CD4-positive, CD25-positive, alpha-beta regulatory T cell (primary cell): ENCODE data around the gene CEBPB. TPM values are rescaled to one million over a fixed set of nuclear protein-coding genes. Genes with fewer than 3 reads are reported as not detected.
A peak's percentile ranks its signal among the peaks of the same experiment; 100 is the strongest.

Source experiments
- ATAC-seq, 2 donors: fragments of 150-1000 bp; cut with Tn5 transposase; one replicate each; pipeline ENCODE4 v1.10.0; 2021; ENCODE audit warnings: low read depth in 2 of 2, moderate number of reproducible peaks in 2 of 2, moderate library complexity in 1 of 2
- DNase-seq, 3 donors: peaks; one replicate each; pipeline versions ENCODE4 v3.0.0 to v3.0.0-alpha.2; 2012 to 2022; ENCODE audit warnings: mixed read lengths in 1 of 3
- H3K27ac ChIP-seq: one replicate; pipeline ENCODE4 v1.7.0; 2013; ENCODE audit warnings: mild to moderate bottlenecking, low read length; ENCODE audit not compliant: insufficient read depth, poor library complexity, severe bottlenecking
- H3K27me3 ChIP-seq: one replicate; pipeline ENCODE4 v1.7.0; 2013; ENCODE audit warnings: low read length; ENCODE audit not compliant: control insufficient read depth, insufficient read depth
- H3K36me3 ChIP-seq: one replicate; pipeline ENCODE4 v1.7.0; 2013; ENCODE audit warnings: mild to moderate bottlenecking, low read length, moderate library complexity; ENCODE audit not compliant: control insufficient read depth, insufficient read depth
- H3K4me1 ChIP-seq: 2 replicates; pipeline ENCODE4 v1.7.0; 2013; ENCODE audit warnings: mild to moderate bottlenecking, low read length; ENCODE audit not compliant: insufficient read depth, control insufficient read depth, poor library complexity, severe bottlenecking
- H3K4me3 ChIP-seq: one replicate; pipeline ENCODE4 v1.7.0; 2013; ENCODE audit warnings: low read depth, mild to moderate bottlenecking, low read length, moderate library complexity
- H3K9me3 ChIP-seq, 2 experiments: 1 replicate in 1 of 2; 2 replicates in 1 of 2; pipeline ENCODE4 v1.7.0; 2013; ENCODE audit warnings: low read length in 2 of 2, mild to moderate bottlenecking in 1 of 2, moderate library complexity in 1 of 2; ENCODE audit not compliant: control insufficient read depth in 2 of 2
- H3K27ac Mint-ChIP-seq, 3 donors: one replicate each; pipeline ENCODE4 v1.8.0; 2020 to 2022; ENCODE audit warnings: mild to moderate bottlenecking in 3 of 3, mixed read lengths in 3 of 3, moderate library complexity in 2 of 3
- H3K27me3 Mint-ChIP-seq: one replicate; pipeline ENCODE4 v1.8.0; 2022; ENCODE audit warnings: mild to moderate bottlenecking, mixed read lengths
- H3K36me3 Mint-ChIP-seq: one replicate; pipeline ENCODE4 v1.8.0; 2020; ENCODE audit warnings: mixed read lengths
- H3K4me1 Mint-ChIP-seq, 4 donors: one replicate each; pipeline ENCODE4 v1.8.0; 2020 to 2022; ENCODE audit warnings: mixed read lengths in 4 of 4, mild to moderate bottlenecking in 1 of 4
- H3K4me3 Mint-ChIP-seq, 4 donors: one replicate each; pipeline ENCODE4 v1.8.0; 2020 to 2022; ENCODE audit warnings: mild to moderate bottlenecking in 4 of 4, mixed read lengths in 4 of 4, moderate library complexity in 3 of 4
- H3K9me3 Mint-ChIP-seq, 7 donors: one replicate each; pipeline ENCODE4 v1.8.0; 2020 to 2022; ENCODE audit warnings: mixed read lengths in 7 of 7, mild to moderate bottlenecking in 3 of 7, moderate library complexity in 2 of 7
- polyA plus RNA-seq, 4 donors: library from polyadenylated mRNA; unstranded; fragments of 300-500 nt; fragmentation: Illumina TruSeq; gene quantifications; one replicate each; pipeline ENCODE4 v1.2.3, GENCODE V29; 2021
- total RNA-seq: library from RNA; stranded (reverse); gene quantifications from one replicate; pipeline ENCODE4 v1.2.3, GENCODE V29; 2022

CEBPB gene
- total and polyA plus RNA-seq, 5 donors from 2014 or later, result 12.3 to 17.3 (median 12.7) TPM

DNA sequence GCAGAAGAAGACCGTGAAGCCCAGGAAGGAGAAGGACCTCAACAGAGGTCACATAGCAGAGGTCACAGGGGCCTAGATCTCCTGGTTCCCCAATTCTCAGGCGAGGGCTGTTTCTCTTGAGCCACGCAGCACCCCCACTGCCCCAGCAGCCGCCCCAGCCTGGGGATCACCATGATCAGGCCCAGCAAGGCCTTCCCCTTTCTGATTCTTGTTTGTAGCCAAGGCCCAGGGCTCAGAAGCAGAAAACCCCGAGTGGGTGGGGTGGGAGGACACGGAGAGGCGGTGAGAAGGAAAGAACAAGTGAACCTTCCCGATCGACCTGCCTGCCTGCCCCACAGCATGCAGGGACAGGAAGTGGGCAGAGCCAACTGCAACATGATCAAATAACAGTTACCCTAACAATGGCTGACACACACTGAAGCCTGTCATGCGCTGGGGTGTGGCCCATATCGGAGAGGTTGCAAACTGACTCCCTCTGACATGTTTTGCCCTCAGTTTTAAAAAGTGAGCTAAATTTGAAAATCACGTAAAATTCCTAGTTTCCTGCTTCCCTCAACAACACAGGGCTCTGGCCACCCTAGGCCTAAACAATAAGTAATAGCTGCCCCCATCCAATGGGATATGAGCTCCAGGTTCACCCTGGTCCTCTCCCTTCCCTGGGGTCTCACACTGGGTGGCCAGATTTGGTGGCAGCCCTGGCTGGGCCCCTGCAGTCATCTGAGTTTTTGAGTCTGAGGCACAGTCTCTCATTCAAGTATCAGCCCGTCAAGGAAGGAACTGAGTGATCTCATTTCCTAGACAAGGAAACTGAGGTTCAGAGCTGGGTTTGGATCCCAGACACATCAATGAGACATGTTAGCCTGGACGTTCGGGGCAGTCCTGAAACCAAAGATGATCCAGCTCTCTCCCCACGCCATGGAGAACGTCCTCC is 43.6 kb upstream of the CEBPB start:
- Mint-ChIP-seq H3K4me3 (peak overlapping the region; percentile 87 to 89 (median 88)), H3K27me3 (no peaks in the 10 kb centered on the region), H3K4me1 (peaks cover 6 to 72% (median 49%) of the 10 kb centered on the region in 4 donors), H3K9me3 (no peaks in the 10 kb centered on the region), H3K27ac (peak overlapping the region; percentile 98 to 99 (median 98)), H3K36me3 (peaks cover 17% of the 10 kb centered on the region)
- ATAC-seq, result peak; percentile 100
- H3K27me3 ChIP-seq, result no peaks in the 10 kb centered on the region
- DNase-seq, result peak; percentile 63 to 94 (median 85)
- H3K4me1 ChIP-seq, result peaks cover 56% of the 10 kb centered on the region
- no peaks in the 10 kb centered on the region for H3K9me3 ChIP-seq
- peak overlapping the region; percentile 92 for H3K27ac ChIP-seq
- H3K36me3 ChIP-seq, result peaks cover 19% of the 10 kb centered on the region
- H3K4me3 ChIP-seq, result peak overlapping the region; percentile 66

- peaks cover 79% of the 10 kb centered on the region for H3K4me1 ChIP-seq
- Mint-ChIP-seq H3K9me3 (no peaks in the 10 kb centered on the region), H3K27me3 (no peaks in the 10 kb centered on the region)
Observed at GRCh38 chr20:50149481-50150254, 41.0 kb upstream of the CEBPB start.

DNA sequence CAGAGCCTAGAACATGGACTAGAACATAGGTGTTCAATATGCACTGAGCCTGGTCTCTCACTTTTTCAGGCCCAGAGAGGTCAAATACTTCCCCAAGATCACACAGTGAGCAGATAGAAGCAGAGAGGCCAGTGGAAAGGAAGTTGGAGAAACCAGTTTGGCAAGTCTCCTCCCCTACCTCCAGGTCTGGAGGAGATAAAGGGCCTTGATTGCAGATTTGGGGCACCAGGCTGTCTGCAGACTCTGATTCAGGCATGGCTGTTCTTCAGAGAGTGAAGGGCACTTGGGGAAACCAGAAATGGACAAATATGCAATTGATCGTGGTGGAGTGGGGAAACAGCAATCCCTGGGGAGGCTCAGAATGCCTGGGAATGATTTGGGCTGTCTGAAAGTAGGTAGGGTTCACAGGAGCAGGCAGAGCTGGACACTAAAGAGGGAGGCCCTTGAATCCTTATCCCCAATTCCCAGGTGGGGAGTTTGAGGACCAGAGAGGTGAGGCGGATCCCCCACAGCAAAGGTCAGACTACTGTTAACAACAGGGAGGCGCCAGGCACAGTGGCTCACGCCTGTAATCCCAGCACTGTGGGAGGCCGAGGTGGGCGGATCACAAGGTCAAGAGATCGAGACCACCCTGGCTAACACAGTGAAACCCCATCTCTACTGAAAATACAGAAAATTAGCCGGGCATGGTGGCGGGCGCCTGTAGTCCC is 39.4 kb upstream of the CEBPB start:
- H3K4me1 ChIP-seq, result peaks cover 73% of the 10 kb centered on the region
- H3K9me3 ChIP-seq, result no peaks in the 10 kb centered on the region
- H3K27ac ChIP-seq, result peak overlapping the region; percentile 18
- H3K4me3 ChIP-seq, result no peak overlapping the region
- DNase-seq (no peak), ATAC-seq (no peak)
- H3K27ac Mint-ChIP-seq, result peak overlapping the region; percentile 89 to 97 (median 89)
- H3K36me3 ChIP-seq, result peaks cover 7% of the 10 kb centered on the region
- H3K4me3 Mint-ChIP-seq, result peak overlapping the region; percentile 89 to 96 (median 92)
- peaks cover 11 to 72% (median 58%) of the 10 kb centered on the region in 4 donors for H3K4me1 Mint-ChIP-seq
- no peaks in the 10 kb centered on the region for H3K27me3 ChIP-seq
- H3K27me3 Mint-ChIP-seq, result no peaks in the 10 kb centered on the region
- peaks cover 8% of the 10 kb centered on the region for H3K36me3 Mint-ChIP-seq
- no peaks in the 10 kb centered on the region for H3K9me3 Mint-ChIP-seq

More at GRCh38 chr20:50149481-50150254, 41.0 kb upstream of the CEBPB start:
- peak overlapping the region in 3 of 4 donors; percentile 65 to 93 (median 88) for H3K4me3 Mint-ChIP-seq
- H3K27ac Mint-ChIP-seq, result peak overlapping the region; percentile 76 to 97 (median 89)
- Histone ChIP-seq H3K4me3 (no peak overlapping the region), H3K9me3 (no peaks in the 10 kb centered on the region), H3K27me3 (no peaks in the 10 kb centered on the region), H3K27ac (peak overlapping the region; percentile 92), H3K36me3 (peaks cover 7% of the 10 kb centered on the region)
- DNase-seq (no peak), ATAC-seq (no peak)
- peaks cover 8% of the 10 kb centered on the region for H3K36me3 Mint-ChIP-seq
- H3K4me1 Mint-ChIP-seq, result peaks cover 11 to 80% (median 63%) of the 10 kb centered on the region in 4 donors

GRCh38 chr20:50152394-50153152 is 38.1 kb upstream of the CEBPB start:
- H3K4me1 ChIP-seq, result peaks cover 59% of the 10 kb centered on the region
- no peak for DNase-seq
- H3K9me3 ChIP-seq, result no peaks in the 10 kb centered on the region
- Mint-ChIP-seq H3K36me3 (peaks cover 8% of the 10 kb centered on the region), H3K27me3 (no peaks in the 10 kb centered on the region), H3K4me1 (peaks cover 4 to 58% (median 46%) of the 10 kb centered on the region in 4 donors), H3K4me3 (peak overlapping the region; percentile 89 to 96 (median 92)), H3K9me3 (no peaks in the 10 kb centered on the region), H3K27ac (peak overlapping the region; percentile 89 to 97 (median 92))
- peak overlapping the region; percentile 74 for H3K27ac ChIP-seq
- no peaks in the 10 kb centered on the region for H3K27me3 ChIP-seq
- peak overlapping the region; percentile 75 for H3K4me3 ChIP-seq
- ATAC-seq, result no peak
- H3K36me3 ChIP-seq, result peaks cover 7% of the 10 kb centered on the region

DNA sequence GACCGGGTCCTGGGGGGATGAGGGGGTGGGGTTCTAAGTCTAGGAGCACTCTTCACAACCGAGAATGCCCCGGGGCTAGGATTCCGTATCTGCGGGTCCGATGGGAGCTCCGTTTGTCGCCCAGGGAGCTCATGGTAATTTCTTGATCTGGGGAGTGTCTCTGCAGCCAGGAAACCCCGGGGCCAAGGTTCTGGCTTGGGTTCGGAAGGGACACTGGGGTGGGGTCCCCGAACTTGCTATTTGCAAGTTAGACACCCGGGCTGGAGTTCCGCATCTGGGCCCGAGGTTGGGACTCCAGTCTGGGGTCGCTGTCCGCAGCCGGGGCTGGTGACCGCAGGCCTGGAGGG is 37.5 kb upstream of the CEBPB start:
- H3K27ac Mint-ChIP-seq, result peak overlapping the region; percentile 89 to 97 (median 92)
- Histone ChIP-seq H3K9me3 (no peaks in the 10 kb centered on the region), H3K36me3 (peaks cover 7% of the 10 kb centered on the region), H3K27ac (peak overlapping the region; percentile 74), H3K4me3 (peak overlapping the region; percentile 75), H3K4me1 (peaks cover 54% of the 10 kb centered on the region), H3K27me3 (no peaks in the 10 kb centered on the region)
- H3K36me3 Mint-ChIP-seq, result peaks cover 8% of the 10 kb centered on the region
- DNase-seq, result no peak
- H3K4me1 Mint-ChIP-seq, result peaks cover 4 to 53% (median 42%) of the 10 kb centered on the region in 4 donors
- peak overlapping the region; percentile 89 to 96 (median 92) for H3K4me3 Mint-ChIP-seq
- no peaks in the 10 kb centered on the region for H3K9me3 Mint-ChIP-seq
- no peak for ATAC-seq
- no peaks in the 10 kb centered on the region for H3K27me3 Mint-ChIP-seq

GRCh38 chr20:50153500-50154377 is 36.9 kb upstream of the CEBPB start, which contains the start of gene PEDS1:
PEDS1 (minus strand) TSS chr20:50153723; CDS start chr20:50153637, 86 bp downstream.
- Histone ChIP-seq H3K36me3 (peaks cover 7% of the 10 kb centered on the region), H3K4me1 (peaks cover 50% of the 10 kb centered on the region), H3K27me3 (no peaks in the 10 kb centered on the region), H3K27ac (peak within 1 kb of the TSS; percentile 74), H3K4me3 (peak within 1 kb of the TSS; percentile 75), H3K9me3 (no peaks in the 10 kb centered on the region)
- DNase-seq (peak; percentile 80 to 91 (median 81)), ATAC-seq (peak; percentile 98)
- Mint-ChIP-seq H3K9me3 (no peaks in the 10 kb centered on the region), H3K4me3 (peak within 1 kb of the TSS; percentile 89 to 96 (median 94)), H3K27ac (peak within 1 kb of the TSS; percentile 93 to 97 (median 95)), H3K27me3 (no peaks in the 10 kb centered on the region), H3K36me3 (peaks cover 8% of the 10 kb centered on the region), H3K4me1 (peaks cover 4 to 47% (median 38%) of the 10 kb centered on the region in 4 donors)
